Measurements from ENCODE around the gene CLIP4.

The CLIP4 gene

DNA sequence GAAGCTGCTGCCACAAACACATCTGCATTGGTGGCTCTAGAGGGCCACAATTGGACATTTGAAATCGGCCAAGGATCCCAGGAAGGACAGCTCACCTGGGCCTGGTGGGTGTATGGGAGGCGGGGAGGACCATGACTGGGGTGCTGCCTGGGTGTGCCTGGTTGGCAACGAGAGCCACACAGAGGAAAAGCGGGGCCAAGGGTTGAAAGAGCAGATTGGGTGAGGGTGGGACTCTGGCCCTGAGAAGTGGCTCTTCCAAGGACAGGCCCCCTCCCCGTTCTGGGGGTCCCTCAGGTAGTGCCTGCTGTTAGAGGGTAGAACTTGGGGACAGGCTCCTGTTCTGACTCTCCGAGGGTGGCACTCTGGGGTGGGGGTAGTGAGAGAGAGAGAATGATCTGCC, 102.9 kb downstream of the CLIP4 start:
- in situ Hi-C loops (cut with MboI; ENCODE audit: low sequenced_read_pairs): no loop called here

DNA sequence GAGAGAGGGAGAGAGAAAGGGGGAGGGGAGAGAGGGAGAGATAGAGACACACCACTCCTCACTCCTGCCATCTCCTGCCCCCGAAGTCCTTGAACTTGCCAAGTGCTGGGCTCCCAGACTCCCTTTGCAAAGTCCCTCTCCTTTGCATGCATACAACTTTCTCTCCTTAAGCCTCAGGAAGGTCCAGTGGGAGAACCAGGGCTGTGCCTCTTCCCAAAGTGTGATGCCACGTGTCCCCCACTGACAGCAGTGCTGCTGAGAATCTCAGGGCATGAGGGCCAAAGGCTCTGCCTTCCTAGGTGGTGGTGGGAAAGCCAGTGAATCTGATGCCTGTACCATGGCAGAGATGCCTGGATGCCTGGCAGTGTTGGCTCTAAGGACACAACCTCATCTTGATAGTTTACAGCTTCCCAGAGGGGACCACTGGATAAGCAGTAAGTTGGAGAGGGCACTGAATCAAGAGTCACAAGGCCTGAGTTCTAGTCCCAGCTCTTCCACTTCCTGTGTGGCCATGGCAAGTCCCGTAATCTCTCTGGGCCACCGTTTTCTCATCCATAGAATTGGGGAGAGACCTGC, 103.4 kb downstream of the CLIP4 start:
- in situ Hi-C loops (cut with MboI; ENCODE audit: low sequenced_read_pairs): no loop called here

DNA sequence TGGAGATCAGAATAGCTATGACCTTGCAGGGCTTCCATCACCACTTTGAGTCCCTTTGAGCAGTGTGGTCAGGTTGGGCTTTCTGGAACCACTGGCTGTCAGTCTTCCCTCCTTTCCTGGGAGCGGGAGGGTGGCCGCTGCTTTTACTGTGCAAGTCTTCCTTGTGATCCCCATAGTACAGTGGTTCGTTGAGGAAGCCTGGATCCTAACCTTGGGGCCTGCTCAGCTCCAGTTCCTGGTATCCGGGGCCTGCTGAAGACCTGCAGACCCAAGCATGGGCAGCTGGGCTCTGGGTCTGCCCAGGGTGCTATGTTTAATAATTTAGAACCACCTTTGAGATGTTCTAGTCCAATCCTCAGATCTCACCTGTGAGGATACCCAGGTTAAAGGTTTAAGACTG, 104.2 kb downstream of the CLIP4 start:
- in situ Hi-C loops (cut with MboI; ENCODE audit: low sequenced_read_pairs): no loop called here

DNA sequence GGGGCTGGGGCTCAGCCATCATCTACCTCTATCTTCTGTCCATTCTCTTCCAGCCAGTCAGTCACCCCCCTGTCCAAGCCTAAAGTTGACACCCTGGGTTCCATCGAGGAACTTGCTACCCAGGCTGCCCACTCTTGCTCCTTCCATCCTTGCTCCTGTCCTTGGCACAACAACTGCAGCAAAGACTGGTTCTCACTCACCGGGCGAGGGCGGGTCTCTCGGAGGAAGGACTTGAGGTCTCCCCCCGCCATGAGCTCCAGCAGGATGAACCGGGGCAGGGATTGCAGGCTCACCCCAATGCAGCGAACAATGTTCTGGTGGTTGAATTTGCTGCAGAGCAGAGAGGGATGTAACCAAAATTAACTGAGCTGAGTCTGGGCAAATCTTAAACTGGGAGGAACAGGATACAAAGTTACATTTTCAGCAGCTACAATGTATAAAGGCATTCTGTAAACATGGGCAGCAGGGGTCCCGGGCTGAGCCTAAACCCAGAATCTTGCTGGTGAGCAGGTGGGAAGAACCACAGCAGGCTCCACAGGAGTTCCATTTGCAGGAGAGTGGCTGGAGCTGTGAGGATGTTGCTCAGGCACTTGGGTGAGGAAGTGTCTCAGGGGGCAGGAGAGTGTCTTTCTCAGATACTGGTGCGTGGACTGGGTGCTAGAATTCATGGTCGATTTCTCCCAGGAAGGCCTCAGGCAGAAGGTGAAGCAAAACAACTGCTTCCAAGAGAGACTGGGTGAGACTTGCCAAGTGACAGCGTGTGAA, 105.5 kb downstream of the CLIP4 start:
- in situ Hi-C loops (cut with MboI; ENCODE audit: low sequenced_read_pairs): no loop called here

DNA sequence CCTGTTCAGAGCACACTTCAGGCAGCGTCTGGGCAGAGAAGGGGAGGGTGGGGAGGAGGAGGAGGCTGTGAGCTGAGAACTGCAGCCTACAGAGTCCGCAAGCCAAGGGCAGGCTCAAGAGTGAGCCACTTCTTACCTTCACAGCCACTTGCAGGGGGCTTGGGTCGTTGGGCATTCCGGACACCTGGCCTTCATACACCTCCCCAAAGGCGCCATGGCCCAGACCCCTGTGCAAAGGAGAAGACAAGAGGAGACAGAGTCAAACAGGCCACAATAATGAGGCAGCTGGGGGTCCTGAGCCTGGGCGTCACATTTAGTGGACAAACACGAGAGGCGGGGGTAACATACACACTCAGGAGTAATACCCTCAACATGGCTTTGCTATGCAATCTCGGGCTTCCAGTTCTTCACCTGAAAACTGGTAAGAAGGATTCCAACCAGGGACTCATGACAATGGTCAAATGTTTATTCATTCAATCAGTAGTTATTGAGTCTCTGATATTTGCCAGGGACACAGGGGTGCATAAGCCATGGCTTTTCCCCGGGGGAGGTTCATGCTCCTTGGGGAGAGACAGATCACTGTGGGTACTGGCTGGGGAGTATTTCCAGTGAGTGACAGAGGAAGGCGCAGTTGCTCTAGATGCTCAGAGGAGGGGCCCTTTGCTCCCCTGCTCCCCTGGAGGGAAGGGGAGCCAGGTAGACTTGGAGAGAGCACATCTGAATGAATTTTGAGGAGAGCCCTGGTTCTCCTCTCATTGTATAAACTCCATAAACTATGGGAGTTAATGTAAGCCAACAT, 107.4 kb downstream of the CLIP4 start:
- in situ Hi-C loops (cut with MboI; ENCODE audit: low sequenced_read_pairs): no loop called here

DNA sequence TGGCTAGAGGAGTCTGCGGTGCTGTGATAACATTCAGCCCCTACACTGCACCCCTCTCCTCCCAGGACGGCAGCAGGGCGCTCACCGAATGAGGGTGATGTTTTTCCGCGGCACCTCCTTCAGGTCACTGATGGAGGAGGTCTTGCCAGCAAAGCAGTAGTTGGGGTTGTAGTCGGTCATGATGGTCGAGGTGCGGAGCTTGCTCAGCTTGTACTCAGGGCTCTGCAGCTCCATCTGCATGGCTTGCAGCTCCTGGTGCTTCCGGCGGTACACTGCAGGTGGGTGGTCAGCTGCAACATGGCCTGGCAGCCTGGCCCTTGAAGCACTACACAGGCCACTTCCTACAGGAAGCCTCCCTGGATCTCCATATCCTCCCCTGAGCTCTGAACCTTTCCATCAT, 108.0 kb downstream of the CLIP4 start:
- in situ Hi-C loops (cut with MboI; ENCODE audit: low sequenced_read_pairs): no loop called here

DNA sequence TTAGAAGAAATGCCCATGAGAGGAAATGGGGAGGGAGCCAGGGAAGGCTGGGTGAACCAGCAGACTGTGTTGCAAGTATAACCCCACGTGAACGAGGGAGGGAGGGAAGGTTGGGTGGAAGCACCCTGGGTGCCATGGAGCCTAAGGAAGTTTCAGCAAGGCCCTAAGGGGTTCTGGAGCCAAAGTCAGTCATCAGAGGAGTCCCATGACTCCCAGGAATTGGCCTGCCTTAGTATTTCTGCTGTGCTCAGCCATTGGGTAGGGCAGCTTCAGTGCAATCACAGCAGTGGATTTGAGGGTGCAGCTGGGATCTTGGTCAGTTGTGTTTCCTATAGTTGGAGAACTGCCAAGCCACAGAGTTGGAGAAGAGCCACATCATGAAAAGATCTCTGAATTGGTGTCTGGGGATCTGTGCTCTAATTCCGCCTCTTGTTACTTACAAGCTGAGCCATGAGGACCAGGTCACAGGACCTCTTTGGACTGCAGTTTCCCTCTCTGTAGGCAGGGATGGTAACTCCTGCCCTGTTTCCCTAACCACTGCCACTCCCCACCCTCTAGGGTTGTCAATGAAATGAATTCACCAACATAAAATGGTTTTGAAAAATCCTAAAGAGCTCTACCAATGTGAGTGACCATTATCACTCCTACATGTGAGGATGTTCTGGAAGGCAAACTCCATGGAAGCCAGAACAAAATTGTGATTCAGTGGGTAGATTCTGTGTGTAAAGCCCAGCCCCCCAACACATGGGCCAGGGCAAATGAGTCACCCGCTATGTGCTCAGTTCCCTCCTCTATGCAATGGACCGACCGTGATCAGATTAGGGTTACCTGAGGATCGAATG, 108.9 kb downstream of the CLIP4 start:
- in situ Hi-C loops (cut with MboI; ENCODE audit: low sequenced_read_pairs): no loop called here

DNA sequence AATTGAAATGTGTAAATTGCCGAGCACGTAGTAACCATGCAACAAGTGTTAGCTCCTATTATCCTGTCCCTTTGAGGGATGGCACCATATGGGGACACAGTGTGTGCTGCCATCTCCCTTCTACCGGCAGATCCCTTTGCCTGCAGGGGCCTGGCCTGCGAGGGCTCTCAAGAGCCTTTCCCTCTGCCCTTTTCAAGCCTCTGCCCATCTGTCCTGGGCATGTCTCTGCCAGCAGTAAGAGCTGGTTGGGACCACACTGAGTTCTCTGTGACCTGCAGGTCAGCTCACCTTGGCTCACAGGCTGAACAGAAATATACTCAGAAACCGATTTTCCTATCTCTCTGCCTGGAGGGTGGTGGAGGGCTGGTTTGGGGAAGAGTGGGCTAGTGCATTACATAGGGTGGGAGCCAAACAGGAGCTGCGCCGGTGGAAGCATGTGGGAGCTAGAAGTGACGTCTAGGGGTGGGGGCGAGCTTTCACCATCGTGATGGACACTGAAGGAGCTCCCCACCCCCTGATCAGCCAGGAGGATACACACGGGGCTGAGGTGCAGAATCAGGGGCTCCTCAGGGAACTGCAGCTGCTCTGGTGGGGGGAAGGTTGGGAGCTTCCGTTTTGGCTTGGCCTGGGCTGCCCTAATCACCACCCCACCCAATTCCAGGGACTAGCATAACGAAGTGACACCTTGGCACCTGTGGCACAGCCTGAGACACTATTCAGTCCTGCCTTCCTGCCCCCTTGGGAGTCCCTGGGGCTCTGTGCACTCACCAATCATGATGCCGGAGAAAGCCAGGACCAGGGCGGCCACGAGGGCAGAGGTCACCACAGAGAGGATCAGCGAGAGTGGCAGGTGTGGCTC, 109.7 kb downstream of the CLIP4 start:
- in situ Hi-C loops (cut with MboI; ENCODE audit: low sequenced_read_pairs): no loop called here

DNA sequence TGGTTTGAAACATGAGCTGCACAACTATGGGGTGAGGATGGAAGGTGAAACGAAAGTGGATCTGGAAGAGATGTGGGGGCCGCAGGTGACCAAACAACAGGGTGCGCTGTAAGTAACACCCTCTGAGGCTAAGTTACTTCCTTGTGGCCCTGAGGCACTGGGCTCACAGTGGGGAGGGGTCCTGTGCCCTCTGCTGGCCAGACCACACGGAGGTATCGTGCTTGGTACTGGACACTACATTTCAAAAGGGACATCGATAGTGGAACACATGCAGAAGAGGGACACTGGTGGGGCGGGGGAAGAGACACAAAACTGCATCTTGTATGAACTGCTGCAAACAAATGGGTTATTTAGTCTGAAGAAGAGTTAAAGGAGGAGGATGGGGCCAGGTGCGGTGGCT, 110.6 kb downstream of the CLIP4 start:
- in situ Hi-C loops (cut with MboI; ENCODE audit: low sequenced_read_pairs): no loop called here

DNA sequence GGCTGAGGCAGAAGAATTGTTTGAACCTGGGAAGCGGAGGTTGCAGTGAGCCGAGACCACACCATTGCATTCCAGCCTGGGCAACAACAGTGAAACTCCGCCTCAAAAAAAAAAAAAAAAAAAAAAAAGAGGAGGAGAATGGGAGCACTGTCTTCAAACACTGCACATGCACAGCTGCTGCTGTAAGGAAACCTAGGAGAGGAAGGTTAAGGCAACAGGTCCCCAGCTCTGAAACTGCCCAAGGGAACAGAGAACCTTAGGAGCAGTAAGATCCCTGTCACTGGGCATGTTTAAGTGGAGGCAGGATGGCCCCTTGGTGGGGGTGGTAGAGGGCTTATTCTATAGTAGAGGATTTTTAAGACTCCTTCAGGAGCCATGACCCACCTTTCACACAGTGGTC, 111.2 kb downstream of the CLIP4 start:
- in situ Hi-C loops (cut with MboI; ENCODE audit: low sequenced_read_pairs): no loop called here

DNA sequence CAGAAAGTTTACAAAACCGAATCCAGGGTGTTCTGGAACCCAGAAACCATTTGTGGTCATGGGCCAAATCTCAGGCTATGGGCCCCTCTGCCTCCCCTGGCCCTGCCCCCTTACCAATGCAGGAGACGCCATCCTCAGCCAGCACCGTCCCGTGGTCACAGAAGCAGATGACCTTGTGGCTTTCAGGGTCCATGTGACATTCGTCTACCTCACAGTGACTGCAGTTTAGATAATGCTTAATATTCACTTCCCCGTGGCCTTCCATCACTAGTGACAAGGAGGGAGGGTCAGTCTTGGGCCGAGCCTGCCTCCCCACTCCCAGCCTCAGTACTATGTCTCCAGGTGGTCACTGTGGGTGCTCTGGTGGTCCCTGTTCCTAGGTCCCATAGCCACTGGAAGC, 111.6 kb downstream of the CLIP4 start:
- in situ Hi-C loops (cut with MboI; ENCODE audit: low sequenced_read_pairs): no loop called here

DNA sequence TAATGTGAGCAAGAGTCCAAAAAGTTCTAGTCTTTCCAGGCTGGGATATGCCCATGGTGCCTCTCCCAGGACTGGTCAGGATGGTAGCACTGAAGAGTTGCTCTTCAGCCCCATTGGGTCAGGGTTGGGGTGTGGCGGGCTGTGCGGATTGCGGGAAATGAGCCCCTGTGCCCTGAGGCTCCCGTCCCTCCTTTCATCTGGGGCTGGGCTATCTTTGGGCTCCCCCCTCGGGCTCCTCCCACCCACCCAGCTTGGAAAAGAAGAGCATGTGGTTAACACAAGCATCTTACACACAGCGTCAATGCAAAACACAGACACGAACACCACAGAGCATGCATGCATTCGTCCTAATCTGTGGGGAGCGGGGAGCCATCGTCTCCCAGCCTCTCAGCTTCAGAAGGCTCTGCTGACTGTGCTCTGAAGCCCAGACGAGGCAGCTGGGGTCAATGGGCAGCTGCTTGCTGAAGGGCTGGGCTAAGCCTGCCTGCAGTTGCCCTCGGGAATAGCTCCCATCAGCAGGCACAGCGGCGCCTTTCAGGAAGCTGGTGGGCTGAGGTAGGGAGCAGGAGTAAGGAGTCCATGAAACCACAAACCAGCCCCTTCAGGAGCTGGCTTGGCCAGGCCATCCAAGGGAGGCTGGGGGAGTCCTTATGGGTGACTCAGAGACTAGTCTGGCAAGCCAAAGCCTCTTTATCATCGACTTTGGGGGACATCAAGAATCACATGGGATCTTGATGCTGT, 112.9 kb downstream of the CLIP4 start:
- in situ Hi-C loops (cut with MboI; ENCODE audit: low sequenced_read_pairs): no loop called here

DNA sequence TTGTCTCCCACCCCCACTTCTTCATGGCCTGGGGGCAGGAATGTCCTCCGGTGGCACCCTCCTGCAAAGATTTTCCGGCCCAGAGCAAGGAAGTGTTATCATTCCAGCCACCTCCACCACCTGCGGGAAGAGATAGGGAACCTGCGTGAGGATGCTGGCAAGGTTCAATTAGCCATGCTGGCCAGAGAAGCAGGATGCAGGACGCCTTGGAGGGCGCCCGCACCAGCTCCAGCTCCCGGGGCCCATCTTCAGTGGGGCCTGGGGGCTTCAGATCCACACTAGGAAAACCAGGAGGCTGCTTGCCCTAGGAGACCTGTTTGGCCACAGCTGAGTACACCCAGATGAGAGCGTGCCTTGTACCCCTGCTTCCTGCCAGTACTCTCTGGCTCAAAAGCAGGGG, 113.7 kb downstream of the CLIP4 start:
- in situ Hi-C loops (cut with MboI; ENCODE audit: low sequenced_read_pairs): no loop called here

DNA sequence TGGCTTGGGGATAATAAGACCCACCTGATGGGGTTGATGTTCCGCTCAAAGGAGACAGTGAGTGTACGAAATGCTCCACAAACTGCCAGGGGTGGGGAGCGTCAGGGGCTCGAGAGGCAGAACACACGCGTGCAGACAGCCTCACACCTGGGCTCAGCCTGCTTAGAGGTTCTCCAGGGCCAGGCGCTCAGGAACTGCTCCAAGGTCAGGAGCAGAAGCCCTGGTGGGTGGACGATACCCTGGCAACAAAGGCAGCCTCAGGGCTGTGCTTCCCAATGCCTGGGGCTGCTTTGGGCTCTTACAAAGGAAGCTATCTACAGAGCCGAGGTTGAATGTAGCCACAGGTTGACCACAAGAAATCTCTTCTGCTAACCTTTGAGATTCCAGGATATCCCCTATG, 114.4 kb downstream of the CLIP4 start:
- in situ Hi-C loops (cut with MboI; ENCODE audit: low sequenced_read_pairs): no loop called here

DNA sequence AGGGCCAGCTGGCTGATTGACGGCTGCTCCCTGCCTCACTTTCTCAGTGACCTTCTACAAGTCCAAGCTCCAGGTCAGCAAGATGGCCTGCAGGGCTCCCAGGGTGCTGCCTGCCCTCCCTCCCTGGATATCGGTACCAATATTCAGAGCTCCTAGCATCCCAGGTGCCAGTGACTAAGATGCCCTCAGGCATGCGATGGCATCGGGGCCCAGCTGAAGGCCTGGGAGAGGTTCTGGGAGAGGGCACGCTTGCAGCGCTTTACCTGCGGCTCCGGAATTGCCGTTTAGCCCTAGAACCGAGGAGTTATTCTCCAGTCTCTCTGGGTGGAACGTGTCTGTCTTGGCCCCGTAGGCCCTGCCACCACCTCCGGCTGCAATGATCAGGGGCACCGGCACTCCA, 116.8 kb downstream of the CLIP4 start:
- in situ Hi-C loops (cut with MboI; ENCODE audit: low sequenced_read_pairs): no loop called here

DNA sequence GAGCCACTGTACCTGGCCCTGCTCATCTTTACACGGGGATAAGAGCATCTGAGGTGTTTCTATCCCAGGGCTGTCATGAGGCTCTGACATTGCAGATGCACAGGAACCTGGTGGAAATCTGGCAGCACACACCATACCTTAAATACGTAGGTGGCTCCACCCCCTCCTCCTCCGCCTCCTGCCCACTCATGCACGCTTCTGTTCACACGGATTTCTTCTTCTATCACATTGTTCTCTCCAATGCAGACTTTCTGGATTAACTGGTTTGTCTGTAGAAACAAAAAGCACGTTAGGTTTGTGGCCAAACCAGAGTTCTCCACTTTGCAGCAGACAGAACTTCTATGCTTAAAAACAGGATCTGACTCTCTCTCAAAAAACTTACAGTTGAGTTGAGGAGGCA, 118.2 kb downstream of the CLIP4 start:
- in situ Hi-C loops (cut with MboI; ENCODE audit: low sequenced_read_pairs): no loop called here

DNA sequence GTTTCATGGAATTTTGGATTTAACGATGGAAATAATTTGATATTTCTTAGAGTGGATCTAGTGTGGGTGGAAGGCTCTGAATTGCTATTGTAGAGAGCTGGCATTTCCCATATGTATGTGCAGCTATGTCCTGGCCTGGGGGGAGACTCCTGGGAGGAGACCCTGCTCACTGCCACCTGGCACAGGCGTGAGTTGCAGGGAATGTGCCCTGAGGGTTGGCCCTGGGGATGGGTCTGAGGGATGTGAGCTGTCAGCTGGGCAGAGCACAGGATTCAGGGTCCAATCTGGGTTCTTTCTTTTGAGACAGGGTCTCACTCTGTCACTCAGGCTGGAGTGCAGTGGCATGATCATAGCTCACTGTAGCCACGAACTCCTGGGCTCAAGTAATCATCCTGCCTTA, 120.2 kb downstream of the CLIP4 start:
- in situ Hi-C loops (cut with MboI; ENCODE audit: low sequenced_read_pairs): no loop called here

DNA sequence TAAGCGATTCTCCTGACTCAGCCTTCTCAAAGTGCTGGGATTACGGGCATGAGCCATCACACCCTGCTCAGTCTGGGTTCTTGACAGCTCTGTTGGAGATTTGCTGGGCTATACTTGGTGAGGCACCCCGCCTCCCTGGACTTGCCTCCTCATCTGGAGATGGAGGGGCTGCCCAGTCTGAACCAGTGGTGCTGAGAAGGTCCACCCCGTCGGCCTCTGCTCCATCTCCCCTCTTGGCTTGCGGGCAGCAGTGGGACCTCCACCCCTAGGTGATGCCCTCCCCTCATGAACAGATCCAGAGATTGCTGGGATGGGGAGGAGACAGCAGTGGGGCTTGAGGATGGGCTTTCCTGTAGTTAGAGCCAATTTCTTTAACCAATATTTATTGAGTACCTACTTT, 120.9 kb downstream of the CLIP4 start:
- in situ Hi-C loops (cut with MboI; ENCODE audit: low sequenced_read_pairs): no loop called here

DNA sequence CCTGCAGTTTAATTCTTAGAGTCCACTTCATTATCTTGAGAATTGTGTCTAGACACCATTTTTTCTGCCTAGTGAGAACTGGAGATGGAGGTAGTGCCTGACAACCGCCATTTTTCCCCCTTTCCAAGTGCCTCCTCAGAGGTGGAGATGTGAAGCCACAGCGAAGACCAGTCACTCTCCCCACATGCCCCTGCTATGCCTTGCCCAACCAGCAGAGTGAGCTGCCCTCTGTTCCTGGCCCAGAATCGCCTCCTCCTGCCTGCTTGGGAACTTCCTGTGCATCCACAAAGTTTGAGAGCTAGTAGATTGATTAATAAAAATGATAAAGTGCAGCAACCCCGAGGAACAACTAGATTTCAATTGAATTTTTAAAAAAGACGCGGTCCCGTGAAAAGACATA, 123.3 kb downstream of the CLIP4 start:
- in situ Hi-C loops (cut with MboI; ENCODE audit: low sequenced_read_pairs): no loop called here

Measured in hTERT RPE-1 (cell line).